ENCODE results near the gene ZNF207.
A peak's percentile ranks its signal among the peaks of the same experiment; 100 is the strongest.
"Not testable (repeated sequence)": the region's sequence is repeated elsewhere in the genome, so short reads cannot be mapped to it uniquely, and the experiment has no call there.

Gene ZNF207

DNA sequence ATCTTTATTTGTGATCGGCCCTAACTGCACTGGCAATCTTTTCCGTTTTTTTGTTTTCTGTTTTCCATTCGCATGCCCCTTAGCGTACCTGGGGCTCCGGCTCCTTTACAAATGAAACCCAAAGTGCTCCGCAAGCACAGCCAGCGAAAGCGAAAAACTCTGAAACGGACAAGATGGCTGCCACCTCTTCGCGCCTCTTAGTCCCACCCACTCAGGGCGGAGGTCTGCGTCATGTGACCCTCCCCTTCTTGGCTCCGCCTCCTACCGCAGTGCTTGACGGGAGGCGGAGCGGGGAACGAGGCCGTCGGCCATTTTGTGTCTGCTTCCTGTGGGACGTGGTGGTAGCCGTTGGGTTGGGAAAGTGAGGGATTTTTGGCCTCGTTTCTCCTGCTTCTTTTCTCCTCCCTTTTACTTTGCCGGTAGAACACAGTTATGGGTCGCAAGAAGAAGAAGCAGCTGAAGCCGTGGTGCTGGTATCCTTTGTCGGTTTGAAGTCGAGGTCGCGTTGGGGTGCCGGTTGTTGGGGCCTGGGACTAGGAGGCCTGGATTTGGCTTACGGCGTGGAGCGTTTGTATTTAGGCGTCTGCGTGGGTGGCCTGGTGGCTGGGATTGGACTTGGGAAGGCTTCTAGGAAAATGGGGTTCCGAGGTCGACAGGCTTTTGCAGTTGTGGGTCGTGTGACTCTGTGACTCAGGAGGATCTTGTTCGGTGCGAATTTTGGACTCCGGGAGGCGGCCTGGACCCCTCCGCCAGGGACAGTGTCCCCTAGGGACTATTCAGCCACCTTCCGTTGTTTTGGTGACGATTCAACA lies at the start of gene ZNF207:
Gene ZNF207 (plus strand): TSS at position 304 of the 812 bp plus-strand sequence. CDS start 129 bp downstream, at position 433.
- DNase-seq = peak; percentile 90

DNA sequence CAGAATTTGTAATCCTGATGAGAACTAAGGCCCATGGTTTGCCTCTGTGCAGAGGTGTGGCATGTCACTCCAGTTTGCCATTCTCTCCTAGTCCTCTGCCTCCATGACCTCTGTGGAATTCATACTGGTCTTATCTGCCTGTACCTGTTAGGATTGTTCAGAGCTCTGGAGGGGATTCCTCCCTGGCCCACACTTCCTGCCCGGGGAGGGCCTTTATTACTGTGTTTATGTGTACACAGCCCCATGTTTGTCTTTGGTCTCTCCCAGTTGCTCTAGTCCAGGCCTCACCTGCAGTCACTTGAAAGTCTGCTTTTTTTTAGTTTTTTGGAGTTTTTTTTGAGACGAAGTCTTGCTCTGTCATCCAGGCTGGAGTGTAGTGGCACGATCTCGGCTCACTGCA lies 47.9 kb upstream of the ZNF207 start:
- no peak for DNase-seq

DNA sequence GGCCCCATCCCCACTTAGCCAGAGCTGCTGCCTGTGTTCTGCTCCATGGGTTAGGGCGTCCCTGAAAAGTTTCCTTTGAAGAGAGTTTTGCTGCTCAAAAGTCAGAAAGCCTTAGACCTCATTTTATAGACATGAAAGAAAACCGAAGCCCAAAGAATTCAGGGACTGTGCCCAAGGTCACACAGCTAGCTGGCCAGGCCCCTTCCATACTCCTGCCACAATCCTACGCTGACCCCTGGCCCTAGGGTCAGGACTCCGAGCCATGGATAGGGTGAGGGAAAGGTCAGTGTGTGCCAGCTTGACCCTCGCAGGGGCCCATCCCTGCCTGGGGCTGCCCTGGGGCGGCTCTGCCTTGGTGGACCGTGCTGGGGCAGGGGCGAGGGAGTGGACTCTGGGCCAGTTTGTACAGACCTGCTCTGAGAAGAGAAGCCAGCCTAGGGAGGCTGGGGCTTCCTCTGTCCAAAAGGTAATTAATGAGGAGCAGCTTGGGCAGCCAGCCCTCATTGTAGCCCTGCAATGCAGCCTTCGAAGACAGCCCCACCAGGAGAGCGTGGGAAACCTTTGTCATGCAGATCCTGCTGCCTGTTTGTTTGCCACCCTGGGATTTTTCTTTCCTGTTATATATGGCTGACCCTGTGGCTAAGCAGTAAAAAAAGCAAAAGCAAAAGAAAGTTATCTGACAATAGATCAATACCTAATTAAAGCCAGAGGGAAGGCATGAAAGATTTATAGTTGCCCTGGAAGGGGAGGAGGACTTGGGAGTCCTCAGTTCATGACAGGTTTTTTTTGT lies 46.9 kb upstream of the ZNF207 start:
- DNase-seq = no peak

DNA sequence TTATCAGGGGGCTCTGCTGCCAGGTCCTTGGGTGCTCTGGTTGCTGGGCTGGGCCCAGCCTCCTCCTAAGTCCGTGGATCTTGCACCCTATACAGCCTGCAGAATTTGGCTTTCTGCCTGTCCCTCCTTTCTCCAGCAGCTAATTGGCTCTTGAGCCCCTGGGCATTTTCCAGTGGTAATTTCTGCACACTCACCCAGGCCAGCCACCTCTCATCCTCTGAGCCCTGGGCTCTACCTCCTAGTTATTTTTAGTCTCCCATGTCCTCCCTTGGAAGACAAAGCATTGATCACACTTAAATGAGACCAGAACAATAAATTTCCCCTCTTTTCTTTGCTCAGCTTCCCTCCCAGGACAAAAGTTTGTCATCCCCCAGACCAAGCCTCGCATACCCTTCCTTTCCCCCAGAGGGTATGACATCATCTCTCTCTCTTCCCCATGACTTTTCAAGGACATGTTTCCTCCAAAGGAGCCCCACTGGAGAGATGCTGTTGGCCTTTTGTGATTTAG lies 46.1 kb upstream of the ZNF207 start:
- no peak for DNase-seq

DNA sequence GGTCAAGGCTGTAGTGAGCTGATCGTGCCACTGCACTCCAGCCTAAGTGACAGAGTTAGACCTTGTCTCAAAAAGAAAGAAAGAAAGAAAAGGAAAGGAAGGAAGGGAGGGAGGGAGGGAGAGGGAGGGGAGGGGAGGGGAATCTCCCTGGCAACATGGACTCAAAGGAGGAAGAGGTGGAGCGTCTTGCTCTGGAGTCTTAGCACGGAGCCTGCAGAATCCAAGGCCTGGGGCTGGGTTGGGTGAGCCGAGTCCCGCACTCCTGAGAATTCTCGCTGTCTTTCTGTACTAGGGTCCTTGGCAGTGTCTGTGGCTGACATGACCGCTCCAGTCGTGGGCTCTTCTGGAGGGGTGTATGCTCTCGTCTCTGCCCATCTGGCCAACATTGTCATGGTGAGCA lies 44.9 kb upstream of the ZNF207 start:
- no peak for DNase-seq

DNA sequence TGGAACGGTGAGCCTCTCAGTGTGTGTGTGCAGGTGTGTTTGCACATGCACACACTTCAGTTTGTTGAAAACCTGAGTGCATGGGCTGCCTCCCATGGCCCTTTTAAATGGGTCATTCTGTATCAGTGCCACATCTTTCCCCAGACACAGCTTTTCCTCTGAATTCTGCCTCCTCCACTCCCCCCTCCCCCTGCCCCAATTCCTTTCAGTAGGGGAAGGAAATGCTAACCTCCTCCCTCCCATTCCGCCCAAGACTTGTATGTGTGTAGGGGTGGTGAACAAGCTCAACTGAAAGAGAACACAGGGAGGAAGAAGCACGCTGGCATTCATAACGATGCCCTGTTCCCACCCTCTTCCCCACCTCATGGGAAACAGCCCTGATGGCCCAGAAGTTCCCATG lies 42.3 kb upstream of the ZNF207 start:
- no peak for DNase-seq

DNA sequence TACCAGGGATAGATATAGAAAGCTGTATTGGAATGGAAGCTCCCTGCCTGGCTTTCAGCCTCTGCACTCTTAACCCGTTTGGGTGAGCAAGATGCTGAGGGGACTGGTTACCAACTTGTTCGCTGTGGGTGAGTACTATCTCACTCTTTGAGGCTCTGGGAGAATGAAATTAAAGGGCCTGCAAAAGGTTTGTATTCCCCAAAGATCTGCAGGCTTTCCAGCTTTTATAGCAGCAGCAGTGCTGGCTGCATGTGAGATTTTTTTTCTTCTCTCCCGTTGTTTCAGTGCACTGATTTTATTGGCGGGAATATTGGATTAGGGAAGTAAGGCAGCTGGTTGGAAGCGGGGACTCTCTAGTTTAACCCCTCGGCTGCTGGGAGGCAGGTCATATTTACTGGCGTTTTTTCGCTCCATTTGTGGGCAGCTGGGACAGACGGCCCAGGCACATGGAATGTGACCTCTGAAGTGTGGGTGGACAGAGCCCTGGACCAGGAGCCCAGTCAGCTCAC lies 38.9 kb upstream of the ZNF207 start:
- DNase-seq = no peak

DNA sequence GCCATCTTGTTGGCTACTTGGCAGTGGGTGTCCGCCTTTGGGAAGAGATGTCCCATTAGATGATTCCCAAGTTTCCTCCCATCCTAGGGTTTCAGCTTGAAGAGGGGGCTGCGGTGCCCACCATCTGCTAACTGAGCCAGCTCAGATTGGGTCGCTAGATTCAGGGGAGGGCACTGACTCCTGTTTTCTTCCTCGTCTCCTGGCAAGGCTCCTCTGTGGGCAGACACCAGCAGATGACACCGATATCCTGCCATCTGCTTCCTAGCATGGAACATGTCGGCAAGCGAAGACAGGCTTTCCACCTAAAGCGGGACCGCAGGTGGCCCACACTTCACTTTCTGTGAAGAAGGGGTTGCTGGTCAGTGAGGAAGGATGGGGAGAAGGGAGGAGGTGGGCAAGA lies 35.3 kb upstream of the ZNF207 start:
- DNase-seq = no peak

DNA sequence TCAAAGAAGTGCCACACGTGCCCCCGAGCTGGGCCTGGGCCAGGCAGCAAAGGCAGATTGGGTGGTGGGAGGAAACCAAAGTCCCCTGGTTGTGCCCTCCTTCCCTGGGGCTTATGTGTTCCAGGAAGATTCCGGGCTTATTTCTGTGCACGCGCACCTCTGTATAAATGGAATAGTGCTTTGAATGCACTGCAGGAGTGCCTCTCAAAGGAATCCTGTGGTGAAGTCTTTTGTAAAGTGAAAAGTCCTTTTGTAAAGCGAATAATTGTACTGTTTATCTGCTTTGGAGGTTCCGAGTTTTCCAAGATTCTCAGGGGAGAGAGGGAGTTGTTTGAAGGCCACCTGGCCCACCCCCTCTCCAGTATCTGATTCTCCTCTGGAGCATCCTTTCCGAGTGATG lies 34.8 kb upstream of the ZNF207 start:
- DNase-seq = no peak

DNA sequence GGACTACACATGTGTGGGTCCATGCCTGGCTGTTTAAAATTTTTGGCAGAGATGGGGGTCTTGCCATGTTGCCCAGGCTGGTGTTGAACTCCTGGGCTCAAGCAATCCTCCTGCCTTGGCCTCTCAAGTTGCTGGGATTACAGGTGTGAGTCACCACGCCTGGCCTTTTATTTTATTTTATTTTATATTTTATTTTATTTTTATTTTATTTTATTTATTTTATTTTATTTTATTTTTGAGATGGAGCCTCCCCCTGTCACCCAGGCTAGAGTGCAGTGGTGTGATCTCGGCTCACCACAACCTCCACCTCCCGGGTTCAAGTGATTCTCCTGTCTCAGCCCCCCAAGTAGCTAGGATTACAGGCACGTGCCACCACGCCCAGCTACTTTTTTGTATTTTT lies 33.3 kb upstream of the ZNF207 start:
- not testable (repeated sequence) for DNase-seq

DNA sequence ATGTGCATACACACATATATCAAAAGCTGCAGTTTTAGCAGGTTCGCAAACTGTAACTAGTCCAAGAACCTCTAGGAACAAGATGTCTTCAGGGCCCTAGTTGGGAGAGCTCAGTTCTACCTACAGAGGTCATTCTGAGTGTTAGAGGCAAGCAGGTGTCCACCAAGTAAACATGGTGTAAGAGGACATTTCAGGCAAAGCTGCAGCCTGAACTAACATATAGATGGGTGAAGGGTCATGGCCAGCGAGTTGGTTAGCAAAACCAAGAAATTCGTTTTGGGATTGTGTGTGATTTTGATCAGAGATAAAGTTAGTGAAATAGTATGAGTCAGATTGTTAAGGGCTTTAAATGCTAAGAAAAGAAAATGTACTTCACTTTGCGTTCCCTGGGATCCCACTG lies 32.6 kb upstream of the ZNF207 start:
- DNase-seq = no peak

DNA sequence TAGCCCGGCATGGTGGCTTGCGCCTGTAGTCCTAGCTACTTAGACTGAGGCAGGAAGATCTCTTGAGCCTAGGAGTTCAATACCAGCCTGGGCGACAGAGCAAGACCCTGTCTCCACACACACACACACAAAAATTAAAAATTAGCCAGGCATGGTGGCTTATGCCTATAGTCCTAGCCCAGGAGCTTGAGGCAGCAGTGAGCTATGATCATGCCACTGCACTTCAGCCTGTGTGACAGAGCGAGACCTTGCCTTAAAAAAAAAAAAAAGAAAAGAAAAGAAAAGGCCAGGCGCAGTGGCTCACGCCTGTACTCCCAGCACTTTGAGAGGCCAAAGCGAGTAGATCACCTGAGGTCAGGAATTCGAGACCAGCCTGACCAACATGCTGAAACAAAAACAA lies 31.9 kb upstream of the ZNF207 start:
- no peak for DNase-seq

DNA sequence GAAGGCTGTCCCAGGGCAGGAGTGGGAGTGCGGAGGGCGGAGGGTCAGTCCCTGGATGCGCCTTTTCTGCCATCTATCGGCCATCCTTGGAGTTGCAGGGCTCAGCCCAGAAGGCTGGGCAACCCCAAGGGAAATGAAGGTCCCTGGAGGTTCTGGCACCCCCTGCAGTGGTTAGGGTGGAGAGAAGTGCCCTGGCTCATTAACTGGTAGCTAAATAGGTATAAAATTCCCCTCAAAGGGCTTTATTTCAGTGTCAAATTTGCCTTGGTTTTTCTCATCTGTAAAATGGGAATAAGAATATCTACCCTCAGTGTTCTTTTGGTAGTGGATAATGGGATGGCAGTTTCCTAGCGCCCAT lies 30.4 kb upstream of the ZNF207 start:
- DNase-seq = no peak

DNA sequence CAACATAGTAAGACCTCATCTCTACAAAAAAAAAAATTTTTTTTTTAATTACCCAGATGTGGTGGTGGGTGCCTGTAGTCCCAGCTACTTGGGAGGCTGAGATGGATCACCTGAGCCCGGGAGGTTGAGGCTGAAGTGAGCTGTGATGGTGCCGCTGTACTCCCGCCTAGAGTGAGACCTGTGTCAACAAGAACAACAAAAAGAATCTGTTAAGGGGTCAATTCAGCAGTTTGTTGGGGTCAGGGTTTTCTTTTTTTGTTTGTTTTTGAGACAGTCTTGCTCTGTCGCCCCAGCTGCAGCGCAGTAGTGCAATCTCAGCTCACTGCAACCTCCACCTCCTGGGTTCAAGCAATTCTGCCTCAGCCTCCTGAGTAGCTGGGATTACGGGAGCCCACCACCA lies 29.9 kb upstream of the ZNF207 start:
- DNase-seq = not testable (repeated sequence)

DNA sequence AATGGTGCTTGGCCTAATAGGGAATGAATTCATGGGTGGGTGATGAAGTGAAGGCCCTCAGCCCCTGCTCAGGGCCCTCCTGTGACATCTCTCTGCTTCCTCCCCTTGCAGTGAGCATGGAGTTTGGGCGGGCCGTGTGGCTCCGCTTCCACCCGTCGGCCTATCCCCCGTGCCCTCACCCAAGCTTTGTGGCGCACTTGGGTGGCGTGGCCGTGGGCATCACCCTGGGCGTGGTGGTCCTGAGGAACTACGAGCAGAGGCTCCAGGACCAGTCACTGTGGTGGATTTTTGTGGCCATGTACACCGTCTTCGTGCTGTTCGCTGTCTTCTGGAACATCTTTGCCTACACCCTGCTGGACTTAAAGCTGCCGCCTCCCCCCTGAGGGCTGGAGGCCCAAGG lies 29.1 kb upstream of the ZNF207 start:
- DNase-seq = no peak

DNA sequence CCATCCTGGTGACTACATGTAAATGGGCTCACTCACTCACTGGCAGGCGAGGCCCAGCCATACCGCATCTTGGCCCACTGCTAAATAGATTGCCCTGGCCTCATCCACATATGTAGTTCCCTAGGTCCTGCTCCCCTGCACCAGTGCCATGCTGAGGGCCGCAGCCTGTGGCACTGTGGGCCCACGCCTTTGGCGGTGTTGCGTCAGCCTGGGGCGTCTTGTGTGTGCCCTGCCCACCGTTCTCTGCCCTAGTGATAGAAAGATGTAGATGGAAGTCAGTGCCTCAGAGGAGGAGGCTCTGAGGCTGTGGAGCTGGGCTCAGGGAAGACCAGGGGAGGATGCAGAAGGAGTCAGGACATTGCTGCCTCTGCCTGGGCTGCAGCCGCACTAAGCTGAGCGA lies 26.9 kb upstream of the ZNF207 start:
- DNase-seq = no peak

DNA sequence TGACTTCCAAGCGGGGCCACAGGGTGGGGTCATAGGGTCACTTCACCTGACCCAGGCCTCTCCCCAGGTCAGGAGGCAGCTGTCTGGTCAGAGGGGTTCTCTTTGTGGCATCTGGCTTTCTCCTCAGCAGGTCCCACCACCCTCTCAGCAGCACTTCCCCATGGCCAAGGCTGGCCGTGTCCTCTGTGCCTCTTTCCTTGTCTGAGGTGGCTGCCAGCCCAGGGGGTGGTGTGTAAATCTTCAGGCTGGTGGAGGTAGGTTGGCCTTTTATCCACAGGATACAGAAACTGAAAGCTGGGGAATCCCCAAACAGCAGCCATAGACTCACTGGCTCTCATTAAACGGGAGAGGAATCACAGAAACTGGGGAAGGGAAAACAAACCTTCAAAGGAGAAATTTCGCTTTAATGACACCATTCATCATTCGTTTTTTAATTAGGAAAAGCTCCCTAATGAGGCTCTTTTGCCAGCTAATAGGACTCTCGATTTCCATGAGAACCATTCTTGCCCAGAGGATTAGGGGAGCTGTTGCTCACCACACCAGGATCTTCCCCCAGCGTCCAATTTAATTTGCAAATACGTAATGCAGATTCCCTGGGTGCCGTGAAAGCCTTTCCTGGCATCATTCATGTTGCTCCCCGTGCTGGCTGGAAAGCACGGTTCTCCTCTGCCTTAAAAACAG lies 26.0 kb upstream of the ZNF207 start:
- no peak for DNase-seq

DNA sequence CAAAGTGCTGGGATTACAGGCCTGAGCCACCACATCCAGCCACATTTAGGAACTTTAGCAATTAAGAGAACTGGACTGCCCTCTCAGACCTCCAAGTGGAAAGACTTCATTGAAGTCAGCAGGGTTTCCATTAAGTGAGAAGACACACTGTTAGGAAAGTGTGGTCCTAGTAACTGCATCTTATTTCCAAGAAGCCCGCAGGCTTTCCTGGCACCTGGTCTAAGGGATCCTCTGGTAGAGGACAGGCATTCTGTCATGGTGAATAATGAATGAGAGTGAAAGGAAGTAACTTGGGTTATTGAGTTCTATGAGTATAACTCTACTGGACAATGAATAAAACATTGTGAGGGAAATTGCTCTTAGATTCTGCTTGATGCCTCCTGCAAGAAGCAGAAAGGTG lies 22.0 kb upstream of the ZNF207 start:
- no peak for DNase-seq

DNA sequence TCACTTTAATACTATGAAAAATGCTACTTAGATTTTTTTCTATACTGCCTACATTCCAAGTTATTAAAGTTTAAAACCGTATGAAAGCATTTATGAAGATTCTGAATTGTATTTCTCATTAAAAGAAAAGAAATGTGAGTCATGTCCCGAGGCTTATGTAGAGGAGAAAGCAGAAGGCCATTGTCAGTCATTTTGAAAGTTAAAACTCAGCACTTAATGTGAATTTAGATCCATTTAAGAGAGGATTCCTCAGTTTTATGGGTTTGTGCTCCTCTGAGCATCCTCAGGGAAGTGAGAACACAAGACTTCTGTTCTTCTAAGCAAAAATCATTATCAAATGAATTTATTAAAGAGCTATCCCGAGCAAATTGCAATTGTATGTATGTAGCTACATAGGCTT lies 19.8 kb upstream of the ZNF207 start:
- DNase-seq = no peak

DNA sequence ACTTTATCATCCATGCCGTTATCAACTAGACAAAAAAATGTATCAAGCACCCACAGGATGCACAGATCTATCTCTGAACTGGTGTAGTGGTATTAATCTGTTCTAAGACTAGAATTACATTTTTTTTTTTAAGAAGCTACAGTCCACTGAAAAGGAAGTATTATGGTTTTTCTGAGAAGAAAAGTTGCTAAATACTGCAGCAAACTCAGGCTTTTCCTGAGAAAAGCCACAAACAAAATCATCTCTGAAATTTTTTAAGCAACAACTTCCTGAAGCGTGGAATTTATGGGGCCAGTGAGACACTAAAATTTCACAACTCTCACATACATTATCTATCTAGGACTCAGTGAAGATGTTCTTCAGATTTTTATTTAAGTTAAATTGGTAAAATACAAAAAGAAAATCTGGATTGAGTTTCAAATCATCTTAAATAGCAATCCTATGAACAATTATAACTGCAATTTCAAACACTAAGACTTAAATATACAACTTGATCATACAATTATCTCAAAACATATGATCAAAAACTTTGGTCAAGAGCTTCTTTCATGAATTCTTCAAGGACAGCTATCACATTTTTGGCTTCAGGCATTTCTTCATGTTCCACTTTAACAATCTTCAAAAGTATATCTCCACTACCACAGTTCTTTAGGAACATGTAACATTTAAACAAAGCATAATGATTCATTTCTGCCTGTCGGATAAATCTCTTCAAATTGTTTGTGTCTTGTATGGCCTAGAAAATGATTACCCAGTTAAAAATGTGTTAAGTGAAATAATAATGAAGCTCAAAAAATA lies 18.5 kb upstream of the ZNF207 start:
- DNase-seq = no peak

DNA sequence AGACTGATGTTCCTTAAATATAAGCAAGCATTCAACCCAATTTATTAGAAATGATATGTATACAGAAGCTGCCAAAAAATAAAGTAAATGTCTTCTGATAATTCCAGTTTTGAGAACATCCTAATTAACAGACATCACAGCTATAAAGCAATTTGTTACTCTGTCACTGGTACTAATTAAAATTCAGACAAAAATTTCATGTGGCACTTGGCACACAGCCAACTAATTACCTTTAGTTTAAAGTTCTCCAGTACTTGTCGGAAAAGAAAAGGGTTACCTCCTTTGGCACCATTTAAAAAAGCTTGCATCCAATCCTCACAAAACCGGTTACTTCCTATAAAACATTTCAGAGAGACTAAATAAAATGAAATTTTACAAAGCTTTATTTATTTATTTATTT lies 16.8 kb upstream of the ZNF207 start:
- DNase-seq = no peak

DNA sequence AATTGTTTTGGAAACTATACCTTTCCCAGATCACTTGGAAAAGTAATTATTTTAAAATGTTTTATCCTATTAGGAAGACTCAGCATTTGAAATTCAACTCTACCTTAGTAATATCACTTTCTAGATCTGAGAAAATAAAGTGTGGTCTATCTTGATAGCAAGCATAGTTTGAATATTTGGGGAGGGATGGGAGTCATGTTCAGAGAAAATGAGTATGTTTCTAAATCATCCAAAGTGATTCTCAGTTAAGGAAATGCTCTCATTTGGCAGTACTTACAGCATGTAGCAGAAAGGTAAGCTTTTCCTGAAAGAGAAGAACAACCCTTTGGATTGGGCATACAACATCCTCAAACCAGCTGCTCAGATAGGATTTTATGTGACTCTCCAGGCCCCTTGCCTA lies 14.9 kb upstream of the ZNF207 start:
- DNase-seq = no peak

DNA sequence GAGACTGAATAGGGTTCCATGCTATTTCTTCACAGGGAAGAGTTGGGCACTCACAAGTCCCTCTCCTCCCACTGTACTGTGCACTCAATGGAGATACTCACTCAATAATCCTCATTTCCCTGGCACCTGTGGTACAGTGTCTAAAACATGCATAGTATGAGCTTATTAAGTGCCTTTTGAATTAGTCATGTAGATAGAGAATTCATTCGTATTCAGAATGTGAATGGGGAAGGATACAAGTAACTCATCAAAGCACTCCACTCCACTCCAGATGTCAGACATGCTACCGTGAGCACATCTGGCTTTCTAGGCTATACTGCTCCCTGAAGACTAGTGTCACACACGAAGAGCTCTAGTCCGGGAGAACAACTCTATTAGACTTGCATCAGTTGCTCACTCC lies 14.3 kb upstream of the ZNF207 start:
- no peak for DNase-seq

Data from NCI-H1048 (cell line).